Measurements from ENCODE around the gene EXOSC1. TPM values are rescaled to one million over a fixed set of nuclear protein-coding genes. Genes with fewer than 3 reads are reported as not detected.

The EXOSC1 gene
- total and polyA plus RNA-seq, 2 of the 13 experiments (the other 11 are each of a cell fraction or from before 2014, with no cell fraction given) = 36.3 to 39.9 TPM

DNA sequence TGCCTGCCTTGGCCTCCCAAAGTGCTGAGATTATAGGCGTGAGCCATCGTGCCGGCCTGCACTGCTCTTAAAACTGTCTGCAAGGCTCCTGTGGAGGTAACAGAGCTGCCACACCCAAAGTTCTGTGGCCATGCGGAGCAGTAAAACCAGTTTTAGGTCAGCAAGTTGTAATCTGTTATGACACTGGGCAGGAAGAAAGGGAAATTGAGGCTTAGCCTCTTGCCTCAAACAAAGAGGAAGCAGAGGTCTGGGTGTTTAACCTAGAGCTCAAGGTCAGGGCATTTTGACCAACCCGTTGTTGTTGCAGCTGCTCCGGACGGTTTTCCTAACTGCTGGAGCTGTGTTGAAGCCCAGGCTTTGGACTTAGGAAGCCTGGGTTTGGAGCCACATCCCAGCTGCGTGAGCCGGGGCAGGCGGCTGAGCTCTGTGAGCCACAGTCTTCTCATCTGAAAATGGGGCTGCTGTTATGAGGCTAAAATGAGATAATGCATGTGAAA, 37.3 kb downstream of the EXOSC1 start (continued):
- TF ChIP-seq, protein P1, sequence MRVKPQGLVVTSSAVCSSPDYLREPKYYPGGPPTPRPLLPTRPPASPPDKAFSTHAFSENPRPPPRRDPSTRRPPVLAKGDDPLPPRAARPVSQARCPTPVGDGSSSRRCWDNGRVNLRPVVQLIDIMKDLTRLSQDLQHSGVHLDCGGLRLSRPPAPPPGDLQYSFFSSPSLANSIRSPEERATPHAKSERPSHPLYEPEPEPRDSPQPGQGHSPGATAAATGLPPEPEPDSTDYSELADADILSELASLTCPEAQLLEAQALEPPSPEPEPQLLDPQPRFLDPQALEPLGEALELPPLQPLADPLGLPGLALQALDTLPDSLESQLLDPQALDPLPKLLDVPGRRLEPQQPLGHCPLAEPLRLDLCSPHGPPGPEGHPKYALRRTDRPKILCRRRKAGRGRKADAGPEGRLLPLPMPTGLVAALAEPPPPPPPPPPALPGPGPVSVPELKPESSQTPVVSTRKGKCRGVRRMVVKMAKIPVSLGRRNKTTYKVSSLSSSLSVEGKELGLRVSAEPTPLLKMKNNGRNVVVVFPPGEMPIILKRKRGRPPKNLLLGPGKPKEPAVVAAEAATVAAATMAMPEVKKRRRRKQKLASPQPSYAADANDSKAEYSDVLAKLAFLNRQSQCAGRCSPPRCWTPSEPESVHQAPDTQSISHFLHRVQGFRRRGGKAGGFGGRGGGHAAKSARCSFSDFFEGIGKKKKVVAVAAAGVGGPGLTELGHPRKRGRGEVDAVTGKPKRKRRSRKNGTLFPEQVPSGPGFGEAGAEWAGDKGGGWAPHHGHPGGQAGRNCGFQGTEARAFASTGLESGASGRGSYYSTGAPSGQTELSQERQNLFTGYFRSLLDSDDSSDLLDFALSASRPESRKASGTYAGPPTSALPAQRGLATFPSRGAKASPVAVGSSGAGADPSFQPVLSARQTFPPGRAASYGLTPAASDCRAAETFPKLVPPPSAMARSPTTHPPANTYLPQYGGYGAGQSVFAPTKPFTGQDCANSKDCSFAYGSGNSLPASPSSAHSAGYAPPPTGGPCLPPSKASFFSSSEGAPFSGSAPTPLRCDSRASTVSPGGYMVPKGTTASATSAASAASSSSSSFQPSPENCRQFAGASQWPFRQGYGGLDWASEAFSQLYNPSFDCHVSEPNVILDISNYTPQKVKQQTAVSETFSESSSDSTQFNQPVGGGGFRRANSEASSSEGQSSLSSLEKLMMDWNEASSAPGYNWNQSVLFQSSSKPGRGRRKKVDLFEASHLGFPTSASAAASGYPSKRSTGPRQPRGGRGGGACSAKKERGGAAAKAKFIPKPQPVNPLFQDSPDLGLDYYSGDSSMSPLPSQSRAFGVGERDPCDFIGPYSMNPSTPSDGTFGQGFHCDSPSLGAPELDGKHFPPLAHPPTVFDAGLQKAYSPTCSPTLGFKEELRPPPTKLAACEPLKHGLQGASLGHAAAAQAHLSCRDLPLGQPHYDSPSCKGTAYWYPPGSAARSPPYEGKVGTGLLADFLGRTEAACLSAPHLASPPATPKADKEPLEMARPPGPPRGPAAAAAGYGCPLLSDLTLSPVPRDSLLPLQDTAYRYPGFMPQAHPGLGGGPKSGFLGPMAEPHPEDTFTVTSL (CRISPR knock-in tag; IDR thresholded peaks at IDR 0.05; ENCODE audit: borderline replicate concordance) = 0 out of 2 replicates have a peak, but pooled peaks have one; percentile 55
- TF ChIP-seq ZNF687 (CRISPR knock-in tag; IDR thresholded peaks at IDR 0.05) (peak; percentile 78), NR2F1 (CRISPR knock-in tag; IDR thresholded peaks at IDR 0.05) (peak; percentile 10 to 12; a peak in 2 of 4 replicates), ZNF788 (CRISPR knock-in tag; IDR thresholded peaks at IDR 0.05; ENCODE audit: borderline replicate concordance) (0 out of 2 replicates have a peak, but pooled peaks have one; percentile 54), NFATC3 (CRISPR knock-in tag; IDR thresholded peaks at IDR 0.05) (no peak), ELF3 (CRISPR knock-in tag; IDR thresholded peaks at IDR 0.05) (peak; percentile 37; the same call in 1 of the 2 replicates), CSRNP2 (CRISPR knock-in tag; conservative IDR thresholded peaks at IDR 0.05; ENCODE audit: low read depth) (no peak), ADNP (CRISPR knock-in tag; IDR thresholded peaks at IDR 0.05) (0 out of 2 replicates have a peak, but pooled peaks have one; percentile 54), PHF21A (CRISPR knock-in tag; IDR thresholded peaks at IDR 0.05) (peak; percentile 72), ZBTB49 (CRISPR knock-in tag; IDR thresholded peaks at IDR 0.05; ENCODE audit: borderline replicate concordance) (no peak), LCORL (IDR thresholded peaks at IDR 0.05) (no peak), LCORL (CRISPR knock-in tag; IDR thresholded peaks at IDR 0.05) (peak; percentile 73; the same call in 1 of the 2 replicates)
- TF ChIP-seq, protein P2, sequence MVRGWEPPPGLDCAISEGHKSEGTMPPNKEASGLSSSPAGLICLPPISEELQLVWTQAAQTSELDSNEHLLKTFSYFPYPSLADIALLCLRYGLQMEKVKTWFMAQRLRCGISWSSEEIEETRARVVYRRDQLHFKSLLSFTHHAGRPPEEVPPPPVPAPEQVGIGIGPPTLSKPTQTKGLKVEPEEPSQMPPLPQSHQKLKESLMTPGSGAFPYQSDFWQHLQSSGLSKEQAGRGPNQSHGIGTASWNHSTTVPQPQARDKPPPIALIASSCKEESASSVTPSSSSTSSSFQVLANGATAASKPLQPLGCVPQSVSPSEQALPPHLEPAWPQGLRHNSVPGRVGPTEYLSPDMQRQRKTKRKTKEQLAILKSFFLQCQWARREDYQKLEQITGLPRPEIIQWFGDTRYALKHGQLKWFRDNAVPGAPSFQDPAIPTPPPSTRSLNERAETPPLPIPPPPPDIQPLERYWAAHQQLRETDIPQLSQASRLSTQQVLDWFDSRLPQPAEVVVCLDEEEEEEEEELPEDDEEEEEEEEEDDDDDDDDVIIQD (CRISPR knock-in tag; IDR thresholded peaks at IDR 0.05; ENCODE audit: low read depth) = 0 out of 2 replicates have a peak, but pooled peaks have one; percentile 34

Measured in HepG2 (cell line).